Thoracic aorta (tissue), 2 donors: ENCODE measurements around the gene FOXF2. TPM values are rescaled to one million over a fixed set of nuclear protein-coding genes. Genes with fewer than 3 reads are reported as not detected.
A peak's percentile ranks its signal among the peaks of the same experiment; 100 is the strongest.

Experiments
- ATAC-seq: fragments of 150-250 bp; one replicate; pipeline ENCODE4 v1.8.0; 2017; ENCODE audit warnings: low read depth; ENCODE audit not compliant: insufficient number of reproducible peaks, low FRiP score
- DNase-seq: peaks from one replicate; pipeline ENCODE4 v3.0.0-alpha.2; 2020; ENCODE audit warnings: low spot score
- H3K27ac ChIP-seq, 2 donors: fragments of 200-600 bp; sonication (generic); 1 replicate in 1 of 2; 2 replicates in 1 of 2; pipeline ENCODE4 v1.5.1; 2016; ENCODE audit warnings: mild to moderate bottlenecking in 2 of 2, moderate library complexity in 2 of 2
- H3K27me3 ChIP-seq: fragments of 200-600 bp; sonication (generic); replicated peaks from 2 replicates; pipeline ENCODE4 v1.6.0; 2016; ENCODE audit warnings: mild to moderate bottlenecking; ENCODE audit not compliant: insufficient read depth
- H3K36me3 ChIP-seq: fragments of 200-600 bp; sonication (generic); one replicate; pipeline ENCODE4 v1.5.1; 2016
- H3K4me1 ChIP-seq, 2 donors: fragments of 200-600 bp; sonication (generic); 1 replicate in 1 of 2; 2 replicates in 1 of 2; pipeline versions ENCODE4 v1.5.1 to v1.6.0; 2016; ENCODE audit warnings: low read depth in 2 of 2, mild to moderate bottlenecking in 1 of 2; ENCODE audit not compliant: control insufficient read depth in 1 of 2
- H3K4me3 ChIP-seq: fragments of 200-600 bp; sonication (generic); 2 replicates; pipeline ENCODE4 v1.5.1; 2016; ENCODE audit warnings: mild to moderate bottlenecking
- H3K9me3 ChIP-seq: fragments of 200-600 bp; sonication (generic); 2 replicates; pipeline ENCODE4 v1.5.1; 2016
- total RNA-seq, 2 donors: library from RNA; depleted of rRNA; stranded (reverse); fragments of >200 nt; gene quantifications; one replicate each; pipeline versions ENCODE4 v1.1.0 to v1.2.3, GENCODE V29; 2016
- TF ChIP-seq, protein P1 (sequence below): fragments of 200-600 bp; sonication (generic); IDR thresholded peaks from one replicate; pipeline ENCODE4 v1.5.1; 2019; ENCODE audit warnings: antibody characterized with exemption

Gene FOXF2
- total RNA-seq, 2 donors from 2014 or later: 0.41 TPM; not detected in 1

DNA sequence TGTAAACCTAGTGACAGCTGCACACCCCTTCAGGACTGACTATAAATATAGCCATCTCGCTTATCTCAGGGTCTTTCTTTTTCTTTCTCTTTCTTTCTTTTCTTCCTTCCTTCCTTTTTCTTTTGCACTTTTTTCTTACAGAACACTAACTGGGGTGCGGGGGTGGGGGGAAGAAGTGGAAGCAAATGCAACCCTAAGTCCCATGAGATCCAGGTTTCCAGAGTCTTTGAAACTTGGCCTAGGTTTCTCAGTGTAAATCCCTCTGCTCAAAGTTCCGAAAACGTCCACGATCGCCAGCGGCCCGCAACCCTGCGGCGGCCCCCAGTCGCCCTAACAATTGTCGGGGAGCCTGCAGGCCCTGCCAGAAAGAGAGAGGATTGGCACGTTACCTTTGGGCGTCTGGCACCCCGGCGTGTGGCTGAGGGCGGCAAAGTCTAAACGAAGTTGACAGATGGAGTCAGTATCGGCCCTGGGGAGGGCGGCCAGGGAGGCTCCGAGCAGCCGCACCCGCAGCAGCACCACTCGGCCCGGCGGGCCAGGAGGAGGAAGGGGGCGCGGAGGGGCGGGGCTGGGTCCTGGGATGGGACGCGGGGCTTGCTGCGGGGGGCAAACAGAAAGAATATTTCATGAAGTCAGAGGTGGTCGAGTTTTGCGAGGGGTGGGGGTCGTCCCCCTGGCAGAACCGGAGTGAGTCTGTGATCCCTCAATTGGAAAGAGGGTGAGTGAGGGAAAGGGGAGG is 577 bp upstream of the FOXF2 start:
- Histone ChIP-seq H3K27me3 (peaks cover 25% of the 10 kb centered on the region), H3K4me1 (peaks cover 14 to 39% of the 10 kb centered on the region in 2 donors), H3K36me3 (no peaks in the 10 kb centered on the region), H3K9me3 (no peaks in the 10 kb centered on the region), H3K4me3 (peak overlapping the region; percentile 58), H3K27ac (no peak overlapping the region)
- no peak for DNase-seq
- no peak for ATAC-seq
- TF ChIP-seq, protein P1, sequence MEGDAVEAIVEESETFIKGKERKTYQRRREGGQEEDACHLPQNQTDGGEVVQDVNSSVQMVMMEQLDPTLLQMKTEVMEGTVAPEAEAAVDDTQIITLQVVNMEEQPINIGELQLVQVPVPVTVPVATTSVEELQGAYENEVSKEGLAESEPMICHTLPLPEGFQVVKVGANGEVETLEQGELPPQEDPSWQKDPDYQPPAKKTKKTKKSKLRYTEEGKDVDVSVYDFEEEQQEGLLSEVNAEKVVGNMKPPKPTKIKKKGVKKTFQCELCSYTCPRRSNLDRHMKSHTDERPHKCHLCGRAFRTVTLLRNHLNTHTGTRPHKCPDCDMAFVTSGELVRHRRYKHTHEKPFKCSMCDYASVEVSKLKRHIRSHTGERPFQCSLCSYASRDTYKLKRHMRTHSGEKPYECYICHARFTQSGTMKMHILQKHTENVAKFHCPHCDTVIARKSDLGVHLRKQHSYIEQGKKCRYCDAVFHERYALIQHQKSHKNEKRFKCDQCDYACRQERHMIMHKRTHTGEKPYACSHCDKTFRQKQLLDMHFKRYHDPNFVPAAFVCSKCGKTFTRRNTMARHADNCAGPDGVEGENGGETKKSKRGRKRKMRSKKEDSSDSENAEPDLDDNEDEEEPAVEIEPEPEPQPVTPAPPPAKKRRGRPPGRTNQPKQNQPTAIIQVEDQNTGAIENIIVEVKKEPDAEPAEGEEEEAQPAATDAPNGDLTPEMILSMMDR: no peak

DNA sequence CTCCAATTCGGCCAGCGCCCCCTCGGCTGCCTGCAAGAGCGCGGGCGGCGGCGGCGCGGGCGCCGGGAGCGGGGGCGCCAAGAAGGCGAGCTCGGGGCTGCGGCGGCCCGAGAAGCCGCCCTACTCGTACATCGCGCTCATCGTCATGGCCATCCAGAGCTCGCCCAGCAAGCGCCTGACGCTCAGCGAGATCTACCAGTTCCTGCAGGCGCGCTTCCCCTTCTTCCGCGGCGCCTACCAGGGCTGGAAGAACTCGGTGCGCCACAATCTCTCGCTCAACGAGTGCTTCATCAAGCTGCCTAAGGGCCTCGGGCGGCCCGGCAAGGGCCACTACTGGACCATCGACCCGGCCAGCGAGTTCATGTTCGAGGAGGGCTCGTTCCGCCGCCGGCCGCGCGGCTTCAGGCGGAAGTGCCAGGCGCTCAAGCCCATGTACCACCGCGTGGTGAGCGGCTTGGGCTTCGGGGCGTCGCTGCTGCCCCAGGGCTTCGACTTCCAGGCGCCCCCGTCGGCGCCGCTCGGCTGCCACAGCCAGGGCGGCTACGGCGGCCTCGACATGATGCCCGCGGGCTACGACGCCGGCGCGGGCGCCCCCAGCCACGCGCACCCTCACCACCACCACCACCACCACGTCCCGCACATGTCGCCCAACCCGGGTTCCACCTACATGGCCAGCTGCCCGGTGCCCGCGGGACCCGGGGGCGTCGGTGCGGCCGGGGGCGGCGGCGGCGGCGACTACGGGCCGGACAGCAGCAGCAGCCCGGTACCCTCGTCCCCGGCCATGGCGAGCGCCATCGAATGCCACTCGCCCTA is 963 bp downstream of the FOXF2 start:
- no peaks in the 10 kb centered on the region for H3K36me3 ChIP-seq
- DNase-seq (no peak), ATAC-seq (no peak)
- TF ChIP-seq, protein P1: no peak
- H3K27me3 ChIP-seq: peaks cover 31% of the 10 kb centered on the region
- H3K4me1 ChIP-seq: peaks cover 14 to 35% of the 10 kb centered on the region in 2 donors
- peak overlapping the region; percentile 65 for H3K4me3 ChIP-seq
- H3K9me3 ChIP-seq: no peaks in the 10 kb centered on the region
- H3K27ac ChIP-seq: no peak overlapping the region

DNA sequence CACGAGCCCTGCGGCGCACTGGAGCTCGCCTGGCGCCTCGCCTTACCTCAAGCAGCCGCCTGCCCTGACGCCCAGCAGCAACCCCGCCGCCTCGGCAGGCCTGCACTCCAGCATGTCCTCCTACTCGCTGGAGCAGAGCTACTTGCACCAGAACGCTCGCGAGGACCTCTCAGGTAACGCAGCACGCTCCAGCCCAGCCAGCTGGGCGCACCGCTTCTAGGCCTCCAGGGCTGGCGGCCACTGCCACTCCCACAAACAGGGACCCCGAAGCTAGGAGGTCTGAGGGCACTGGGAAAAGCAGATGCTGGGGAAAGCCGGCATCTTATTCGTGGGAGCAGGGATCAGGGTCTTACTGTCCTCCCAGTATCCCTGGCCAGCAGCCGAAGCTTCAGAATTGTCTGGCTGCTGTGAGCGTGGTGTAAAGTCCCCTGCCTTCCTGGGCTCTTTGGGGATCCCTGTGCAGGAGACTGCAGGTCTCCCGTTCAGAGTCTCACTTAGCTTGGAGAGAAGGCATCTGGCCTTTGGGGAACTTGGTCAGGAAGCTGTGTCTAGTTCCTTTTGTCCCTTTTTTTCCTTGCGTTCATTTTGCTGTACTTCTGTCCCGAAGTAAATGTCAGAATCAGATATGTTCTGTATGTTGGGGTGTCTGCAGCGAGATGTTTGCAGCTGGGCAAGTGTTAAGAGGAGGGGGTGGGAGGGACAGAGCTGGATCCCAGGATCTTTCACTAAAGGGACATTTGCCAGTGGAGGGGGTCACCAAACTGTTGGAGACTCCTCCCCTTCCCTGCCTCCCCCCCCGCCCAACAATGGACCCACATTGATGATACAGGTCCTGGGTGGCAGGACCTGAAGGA is 1.8 kb downstream of the FOXF2 start:
- Histone ChIP-seq H3K9me3 (no peaks in the 10 kb centered on the region), H3K36me3 (no peaks in the 10 kb centered on the region), H3K27me3 (peaks cover 31% of the 10 kb centered on the region), H3K4me3 (peak overlapping the region; percentile 65), H3K27ac (no peak overlapping the region), H3K4me1 (peaks cover 14 to 35% of the 10 kb centered on the region in 2 donors)
- ATAC-seq (no peak), DNase-seq (no peak)
- TF ChIP-seq, protein P1: no peak

DNA sequence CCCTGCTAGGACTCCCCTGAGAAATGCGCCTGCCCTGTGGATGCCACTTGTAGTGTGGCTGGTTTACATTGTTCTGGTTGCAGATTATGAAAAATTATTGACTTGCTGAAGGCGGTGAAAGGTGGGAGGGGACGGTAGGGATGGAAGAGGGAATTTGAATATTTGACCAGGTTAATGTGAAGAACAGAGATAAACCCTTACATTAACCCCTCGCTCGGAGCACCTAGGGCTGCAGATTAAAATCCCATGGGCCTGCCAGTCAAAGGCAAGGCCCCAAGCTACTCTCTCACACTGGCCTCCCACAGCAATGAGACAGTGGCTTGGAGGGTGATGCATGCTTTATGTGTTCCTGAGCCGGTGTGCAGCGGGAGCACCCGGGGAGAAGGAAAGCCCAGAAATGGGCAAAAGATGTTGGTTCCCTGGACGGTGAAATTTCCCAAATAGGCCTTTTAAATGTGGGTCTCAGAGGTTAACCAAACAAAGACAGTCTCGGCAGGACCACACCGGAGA is 2.5 kb downstream of the FOXF2 start:
- Histone ChIP-seq H3K4me3 (no peak overlapping the region), H3K27ac (no peak overlapping the region), H3K36me3 (no peaks in the 10 kb centered on the region), H3K9me3 (no peaks in the 10 kb centered on the region), H3K4me1 (peaks cover 14 to 35% of the 10 kb centered on the region in 2 donors), H3K27me3 (peaks cover 31% of the 10 kb centered on the region)
- DNase-seq: no peak
- TF ChIP-seq, protein P1: no peak
- ATAC-seq: no peak
